BLaER1 (cell line): Measurements from ENCODE around the gene BRD1.
A peak's percentile ranks its signal among the peaks of the same experiment; 100 is the strongest.

Experiments
- H3K27ac ChIP-seq: shearing (Covaris generic); formaldehyde crosslinking; 2 replicates; pipeline ENCODE4 v1.8.1; 2022
- H3K27me3 ChIP-seq: shearing (Covaris generic); formaldehyde crosslinking; 2 replicates; pipeline ENCODE4 v1.8.1; 2022
- H3K36me3 ChIP-seq: shearing (Covaris generic); formaldehyde crosslinking; 2 replicates; pipeline ENCODE4 v1.8.1; 2022
- H3K4me1 ChIP-seq: shearing (Covaris generic); formaldehyde crosslinking; 2 replicates; pipeline ENCODE4 v1.8.1; 2022
- H3K4me2 ChIP-seq: shearing (Covaris generic); formaldehyde crosslinking; 2 replicates; pipeline ENCODE4 v1.8.1; 2022
- H3K4me3 ChIP-seq: shearing (Covaris generic); formaldehyde crosslinking; 2 replicates; pipeline ENCODE4 v1.8.1; 2022
- H3K9ac ChIP-seq: shearing (Covaris generic); formaldehyde crosslinking; 2 replicates; pipeline ENCODE4 v1.8.1; 2022
- H3K9me3 ChIP-seq: shearing (Covaris generic); formaldehyde crosslinking; 2 replicates; pipeline ENCODE4 v1.8.1; 2022
- H4K20me1 ChIP-seq: shearing (Covaris generic); formaldehyde crosslinking; 2 replicates; pipeline ENCODE4 v1.8.1; 2022
- Cebpa-rat ChIP-seq: shearing (Covaris generic); IDR thresholded peaks from 2 replicates; pipeline ENCODE4 v1.8.1; 2022

The BRD1 gene

GRCh38 chr22:49779853-49780697 lies 47.6 kb downstream of the BRD1 start:
- 0 out of 2 replicates have a peak overlapping the region, but pooled peaks have one; percentile 15 for H3K9ac ChIP-seq
- peaks cover 70% of the 10 kb centered on the region for H3K4me1 ChIP-seq
- peaks cover 94% of the 10 kb centered on the region for H3K36me3 ChIP-seq

GRCh38 chr22:49779211-49779610 lies 48.5 kb downstream of the BRD1 start:
- Histone ChIP-seq H3K27ac (peak overlapping the region; percentile 52; the same call in 1 of the 2 replicates), H3K9me3 (no peaks in the 10 kb centered on the region), H3K4me2 (peak overlapping the region; percentile 30; the same call in 1 of the 2 replicates), H3K36me3 (peaks cover 94% of the 10 kb centered on the region), H3K27me3 (no peaks in the 10 kb centered on the region), H3K4me3 (no peak overlapping the region), H3K9ac (no peak overlapping the region), H3K4me1 (peaks cover 78% of the 10 kb centered on the region), H4K20me1 (peaks cover 84% of the 10 kb centered on the region)
- TF ChIP-seq Cebpa-rat, result no peak

More at GRCh38 chr22:49779853-49780697, 47.6 kb downstream of the BRD1 start:
- Histone ChIP-seq H3K4me2 (peak overlapping the region; percentile 30; the same call in 1 of the 2 replicates), H3K4me3 (no peak overlapping the region), H3K27ac (peak overlapping the region; percentile 52), H4K20me1 (peaks cover 92% of the 10 kb centered on the region), H3K27me3 (no peaks in the 10 kb centered on the region), H3K9me3 (no peaks in the 10 kb centered on the region)
- no peak for TF ChIP-seq Cebpa-rat

- no peak overlapping the region for H3K4me3 ChIP-seq
- H3K4me1 ChIP-seq, result peaks cover 93% of the 10 kb centered on the region
- H3K27me3 ChIP-seq, result no peaks in the 10 kb centered on the region
- TF ChIP-seq Cebpa-rat, result no peak
- H3K27ac ChIP-seq, result no peak overlapping the region
- peak overlapping the region; percentile 73; the same call in 1 of the 2 replicates for H3K4me2 ChIP-seq
- peaks cover 84% of the 10 kb centered on the region for H3K36me3 ChIP-seq
- peaks cover 69% of the 10 kb centered on the region for H4K20me1 ChIP-seq
- no peak overlapping the region for H3K9ac ChIP-seq
- H3K9me3 ChIP-seq, result no peaks in the 10 kb centered on the region
Measured at GRCh38 chr22:49777569-49778249, 50.0 kb downstream of the BRD1 start.

DNA sequence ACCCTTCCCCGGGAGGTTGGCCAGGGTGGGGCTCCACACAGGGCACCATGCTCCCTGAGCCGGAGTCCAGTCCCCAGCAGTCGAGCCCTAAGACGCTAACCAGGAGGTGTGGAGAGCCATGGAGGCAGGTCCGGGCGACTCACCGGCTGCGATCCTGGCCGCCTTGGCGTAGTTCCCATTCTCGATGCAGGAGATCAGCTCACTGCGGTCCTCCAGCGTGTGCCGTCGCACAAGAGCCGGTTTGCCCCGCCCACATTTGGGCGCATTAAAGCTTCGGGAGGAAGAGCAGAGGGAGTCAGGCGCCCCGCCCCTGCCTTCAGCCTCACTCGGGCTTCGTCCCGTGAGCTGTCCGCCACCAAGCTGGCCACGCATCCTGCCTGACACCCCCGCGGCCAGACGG lies 50.8 kb downstream of the BRD1 start:
- no peak overlapping the region for H3K4me3 ChIP-seq
- no peaks in the 10 kb centered on the region for H3K27me3 ChIP-seq
- peaks cover 97% of the 10 kb centered on the region for H3K4me1 ChIP-seq
- no peak overlapping the region for H3K9ac ChIP-seq
- peak overlapping the region; percentile 73 for H3K4me2 ChIP-seq
- TF ChIP-seq Cebpa-rat, result no peak
- peaks cover 76% of the 10 kb centered on the region for H3K36me3 ChIP-seq
- H3K27ac ChIP-seq, result peak overlapping the region; percentile 65
- no peaks in the 10 kb centered on the region for H3K9me3 ChIP-seq
- H4K20me1 ChIP-seq, result peaks cover 61% of the 10 kb centered on the region

GRCh38 chr22:49775867-49776511 lies 51.7 kb downstream of the BRD1 start:
- Histone ChIP-seq H3K4me2 (peak overlapping the region; percentile 73), H3K4me1 (peaks cover 99% of the 10 kb centered on the region), H4K20me1 (peaks cover 52% of the 10 kb centered on the region), H3K9me3 (no peaks in the 10 kb centered on the region), H3K4me3 (0 out of 2 replicates have a peak overlapping the region, but pooled peaks have one; percentile 18), H3K27ac (peak overlapping the region; percentile 65), H3K9ac (no peak overlapping the region), H3K27me3 (no peaks in the 10 kb centered on the region), H3K36me3 (peaks cover 67% of the 10 kb centered on the region)
- TF ChIP-seq Cebpa-rat, result no peak

DNA sequence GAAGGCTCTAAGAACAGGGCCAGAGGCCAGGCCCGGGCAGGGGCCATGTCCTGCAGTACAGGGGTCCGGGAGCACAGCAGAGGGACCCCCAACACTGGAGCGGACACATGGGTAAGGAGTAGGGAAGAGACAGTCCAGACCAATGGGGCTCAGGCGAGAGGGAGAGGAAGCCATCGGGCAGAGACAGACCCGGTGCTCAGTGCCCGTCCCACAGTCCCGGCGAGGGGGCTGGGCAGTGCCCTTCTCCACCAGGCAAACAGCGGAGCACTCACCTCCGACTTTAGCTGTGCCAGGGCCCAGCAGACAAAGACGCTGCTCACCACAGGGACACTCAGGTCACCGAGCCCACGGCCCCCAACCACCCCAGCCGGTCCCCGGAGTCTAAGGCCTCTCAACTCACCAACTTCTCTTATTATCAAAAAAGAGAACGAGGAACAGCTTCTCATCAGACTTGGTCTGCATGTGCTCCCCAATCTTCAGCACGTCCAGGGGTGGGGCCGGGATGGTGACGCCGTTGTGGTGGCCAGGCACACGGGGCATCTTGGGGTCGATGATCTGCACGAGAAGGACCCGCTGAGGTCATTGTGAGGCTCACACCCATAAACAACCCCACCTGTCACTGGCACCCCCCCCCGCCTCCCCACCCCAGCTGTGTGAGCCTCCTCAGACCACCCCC lies 52.3 kb downstream of the BRD1 start:
- Histone ChIP-seq H3K4me3 (peak overlapping the region; percentile 28; the same call in 1 of the 2 replicates), H3K36me3 (peaks cover 61% of the 10 kb centered on the region), H3K4me2 (peak overlapping the region; percentile 87), H3K4me1 (peaks cover 99% of the 10 kb centered on the region), H3K27ac (peak overlapping the region; percentile 90), H4K20me1 (peaks cover 46% of the 10 kb centered on the region), H3K27me3 (no peaks in the 10 kb centered on the region), H3K9me3 (no peaks in the 10 kb centered on the region), H3K9ac (peak overlapping the region; percentile 71)
- TF ChIP-seq Cebpa-rat, result no peak

DNA sequence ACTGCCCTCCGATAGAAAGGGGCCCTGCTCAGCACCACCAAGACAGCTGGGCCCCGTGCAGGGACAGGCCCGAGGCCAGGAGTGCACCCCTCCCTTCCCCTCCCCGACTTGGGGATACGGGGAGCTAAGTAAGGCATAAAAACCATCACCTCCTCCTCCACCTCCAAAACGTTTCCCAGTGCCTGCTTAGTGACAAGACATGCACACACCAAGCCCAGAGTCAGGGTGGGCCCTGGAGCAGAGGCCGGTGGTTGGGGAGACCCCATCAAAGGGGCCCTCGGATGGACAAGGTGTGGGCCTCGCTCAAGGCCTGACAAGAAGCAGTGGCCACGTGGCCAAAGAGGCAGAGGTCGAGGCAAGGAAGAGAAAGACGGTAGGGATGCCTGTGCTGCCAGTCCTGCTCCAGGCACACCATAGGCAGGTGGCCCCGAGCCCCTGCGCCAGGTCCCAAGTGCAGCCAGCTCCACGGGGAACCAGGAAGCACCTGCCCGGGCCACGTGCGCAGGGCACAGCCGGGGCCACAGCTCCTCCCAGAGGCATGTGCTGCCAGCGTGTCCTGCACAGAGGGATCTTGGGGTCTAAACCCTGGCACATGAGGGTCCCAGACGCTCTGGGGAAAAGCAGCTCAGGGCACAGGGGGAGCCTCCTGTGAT lies 53.0 kb downstream of the BRD1 start:
- TF ChIP-seq Cebpa-rat, result no peak
- H3K27me3 ChIP-seq, result no peaks in the 10 kb centered on the region
- H3K9me3 ChIP-seq, result no peaks in the 10 kb centered on the region
- peak overlapping the region; percentile 28; the same call in 1 of the 2 replicates for H3K4me3 ChIP-seq
- peak overlapping the region; percentile 71 for H3K9ac ChIP-seq
- H3K36me3 ChIP-seq, result peaks cover 54% of the 10 kb centered on the region
- H4K20me1 ChIP-seq, result peaks cover 39% of the 10 kb centered on the region
- H3K4me2 ChIP-seq, result peak overlapping the region; percentile 87
- peaks cover 99% of the 10 kb centered on the region for H3K4me1 ChIP-seq
- peak overlapping the region; percentile 90 for H3K27ac ChIP-seq

DNA sequence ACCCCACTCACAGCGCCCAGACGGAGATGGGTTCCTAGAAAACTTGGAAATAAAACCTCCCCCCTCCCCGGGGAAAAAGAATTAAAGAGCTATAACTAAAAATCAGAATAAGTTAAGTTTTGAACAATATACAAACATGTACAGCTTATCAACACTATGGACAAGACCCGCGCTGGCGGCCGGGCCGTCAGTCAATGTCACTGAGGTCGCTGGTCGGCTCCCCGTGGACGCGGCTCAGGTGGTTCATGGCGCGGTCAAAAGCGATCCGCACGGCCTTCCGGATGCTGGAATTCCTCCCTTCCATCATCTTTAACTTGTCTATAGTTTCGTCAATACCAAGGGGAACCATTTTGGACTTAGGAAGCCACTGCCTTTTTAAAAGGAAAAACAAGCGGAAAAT lies 53.6 kb downstream of the BRD1 start:
- H3K9ac ChIP-seq, result peak overlapping the region; percentile 71
- peaks cover 33% of the 10 kb centered on the region for H4K20me1 ChIP-seq
- peak overlapping the region; percentile 87 for H3K4me2 ChIP-seq
- H3K9me3 ChIP-seq, result no peaks in the 10 kb centered on the region
- no peak overlapping the region for H3K4me3 ChIP-seq
- H3K36me3 ChIP-seq, result peaks cover 48% of the 10 kb centered on the region
- no peaks in the 10 kb centered on the region for H3K27me3 ChIP-seq
- H3K27ac ChIP-seq, result peak overlapping the region; percentile 90
- no peak for TF ChIP-seq Cebpa-rat
- H3K4me1 ChIP-seq, result peaks cover 99% of the 10 kb centered on the region

DNA sequence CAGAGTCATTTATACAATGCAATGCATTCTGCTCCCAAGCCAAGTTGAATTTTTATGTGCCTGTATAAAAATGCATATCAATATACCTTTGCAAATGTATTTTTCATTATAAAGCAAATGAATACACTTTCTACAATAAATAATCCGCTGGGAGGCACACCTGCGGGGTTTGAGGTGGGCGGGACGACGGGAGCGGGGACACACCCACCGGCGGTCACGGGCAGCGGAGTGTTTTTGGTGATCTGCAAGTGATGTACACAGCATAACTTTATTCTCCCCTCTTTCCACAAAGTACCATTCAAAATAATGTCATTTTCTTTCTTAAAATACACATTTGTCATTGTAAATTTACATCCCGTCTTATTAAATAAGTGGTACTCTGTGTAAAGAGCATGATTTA lies 54.1 kb downstream of the BRD1 start:
- Histone ChIP-seq H3K4me1 (peaks cover 99% of the 10 kb centered on the region), H3K4me2 (peak overlapping the region; percentile 87), H4K20me1 (peaks cover 28% of the 10 kb centered on the region), H3K36me3 (peaks cover 45% of the 10 kb centered on the region), H3K9me3 (no peaks in the 10 kb centered on the region), H3K27ac (peak overlapping the region; percentile 90), H3K27me3 (no peaks in the 10 kb centered on the region), H3K9ac (peak overlapping the region; percentile 71), H3K4me3 (no peak overlapping the region)
- TF ChIP-seq Cebpa-rat, result no peak
